ENCODE results near the gene DLGAP3.
"Not testable (repeated sequence)": the region's sequence is repeated elsewhere in the genome, so short reads cannot be mapped to it uniquely, and the experiment has no call there.

DLGAP3 gene

DNA sequence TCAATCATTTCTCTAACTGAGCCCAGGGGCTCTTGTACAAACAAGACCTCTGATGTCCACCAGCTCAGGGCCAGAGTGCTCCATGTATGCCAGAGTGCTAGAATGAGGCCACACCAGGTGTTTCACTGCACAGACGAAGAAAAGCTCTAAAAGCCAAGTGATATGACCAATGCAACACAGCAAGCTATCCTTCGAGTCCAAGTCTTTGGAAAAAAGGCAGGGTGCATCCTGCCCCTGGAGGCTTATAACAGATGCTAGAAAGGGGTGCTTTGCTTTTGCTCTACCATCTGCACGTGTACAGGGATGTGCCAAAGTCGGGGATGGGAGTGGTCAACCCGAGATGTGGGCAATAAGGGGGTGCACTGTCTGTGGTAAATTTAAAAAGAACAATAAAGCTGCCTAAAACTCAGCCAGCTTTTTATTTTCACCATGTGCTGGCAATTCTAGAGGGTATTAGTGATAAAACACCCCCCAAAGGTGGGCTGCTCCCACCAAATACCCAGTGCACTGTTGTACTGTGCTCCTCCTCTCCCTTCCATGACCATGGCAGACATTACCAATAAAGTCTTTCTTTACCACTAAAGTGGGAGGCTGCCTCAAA is 102.0 kb downstream of the DLGAP3 start:
- DNase-seq, result no peak

DNA sequence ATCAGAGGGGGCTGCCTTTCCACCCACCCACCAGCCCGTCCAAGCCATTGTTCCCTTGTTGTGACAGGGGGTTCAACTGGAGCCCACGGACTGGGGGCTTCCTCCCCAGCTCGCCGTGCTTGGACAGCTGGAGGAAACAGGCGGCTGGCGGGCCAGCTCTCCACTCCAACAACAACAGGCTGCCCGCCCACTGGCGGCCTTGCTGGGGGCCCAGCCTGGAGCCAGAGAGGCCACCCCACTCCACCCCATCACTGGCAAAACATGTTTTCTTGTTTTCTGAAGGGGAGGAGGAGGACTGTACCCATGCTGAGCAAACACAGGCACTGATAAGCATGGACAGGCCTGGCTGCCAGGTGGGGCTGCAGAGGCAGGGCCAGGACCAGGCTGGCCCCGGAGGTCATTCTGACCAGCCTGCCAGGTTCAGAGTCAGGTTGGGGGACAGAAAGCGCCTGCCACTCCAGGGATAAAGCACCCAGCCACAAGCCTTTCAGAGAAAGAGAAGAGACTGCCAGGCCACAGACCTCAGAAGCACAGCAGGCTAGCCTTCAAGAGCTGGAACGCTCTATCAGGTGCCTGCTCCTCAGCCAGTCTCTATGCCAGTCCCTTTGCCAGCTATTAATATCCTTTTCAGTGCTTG is 103.9 kb downstream of the DLGAP3 start:
- no peak for DNase-seq

DNA sequence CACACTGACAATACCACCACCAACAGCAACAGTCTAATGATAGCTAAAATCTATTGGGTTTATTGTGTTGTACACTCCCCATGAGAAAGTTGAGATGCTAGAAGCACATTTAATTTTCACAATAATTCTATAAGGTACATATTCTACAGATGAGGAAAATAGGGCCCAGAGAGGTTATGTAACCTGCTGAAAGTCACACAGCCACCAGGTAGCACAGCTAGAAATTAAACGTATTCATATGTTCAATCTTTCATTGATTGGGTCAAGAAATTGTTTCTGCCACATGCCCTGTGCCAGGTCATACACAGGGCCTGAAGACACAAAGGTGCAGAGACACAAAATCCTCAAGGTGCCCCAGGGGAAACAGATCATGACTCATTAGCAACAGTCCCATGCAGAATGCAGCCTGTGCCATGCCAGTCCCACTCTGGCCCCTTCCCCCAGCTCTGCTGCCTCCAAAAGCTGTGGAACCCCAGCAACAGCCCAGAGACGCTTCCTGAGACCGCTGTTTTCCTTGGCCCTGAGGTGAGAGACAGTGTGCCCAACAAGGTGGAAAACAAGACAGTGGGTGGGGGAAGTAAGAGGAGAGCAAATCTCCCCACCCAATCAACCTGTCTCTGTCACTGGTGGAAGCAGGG is 104.5 kb downstream of the DLGAP3 start:
- no peak for DNase-seq

DNA sequence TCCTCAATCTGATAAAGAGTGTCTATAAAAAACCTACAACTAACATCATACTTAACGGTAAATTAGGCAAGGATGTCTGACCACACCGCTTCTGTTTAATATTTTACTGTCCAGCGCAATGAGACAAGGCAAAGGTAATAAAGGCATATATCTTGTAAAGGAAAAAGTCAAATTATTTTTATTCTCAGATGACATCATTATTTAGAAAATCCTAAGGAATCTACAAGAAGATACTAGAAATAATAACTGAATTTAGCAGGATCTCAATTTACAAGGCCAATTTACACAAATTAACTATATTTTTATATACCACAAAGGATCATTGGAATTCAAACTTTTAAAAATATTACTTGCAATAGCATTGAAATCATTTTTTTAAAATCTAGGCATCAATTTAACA is 107.2 kb downstream of the DLGAP3 start:
- DNase-seq, result no peak

DNA sequence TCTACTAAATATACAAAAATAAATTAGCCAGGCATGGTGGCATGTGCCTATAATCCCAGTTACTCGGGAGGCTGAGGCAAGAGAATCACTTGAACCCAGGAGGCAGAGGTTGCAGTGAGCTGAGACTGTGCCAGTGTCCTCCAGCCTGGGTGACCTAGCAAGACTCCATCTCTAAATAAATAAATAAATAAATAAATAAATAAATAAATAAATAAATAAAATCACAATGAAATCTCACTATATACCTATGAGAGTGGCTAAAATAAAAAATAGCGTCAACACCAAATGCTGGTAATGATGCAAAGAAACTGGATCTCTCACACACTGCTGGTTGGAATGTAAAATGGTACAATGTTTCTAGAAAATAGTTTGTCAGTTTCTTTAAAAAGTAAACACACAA is 110.6 kb downstream of the DLGAP3 start:
- DNase-seq, result not testable (repeated sequence)

DNA sequence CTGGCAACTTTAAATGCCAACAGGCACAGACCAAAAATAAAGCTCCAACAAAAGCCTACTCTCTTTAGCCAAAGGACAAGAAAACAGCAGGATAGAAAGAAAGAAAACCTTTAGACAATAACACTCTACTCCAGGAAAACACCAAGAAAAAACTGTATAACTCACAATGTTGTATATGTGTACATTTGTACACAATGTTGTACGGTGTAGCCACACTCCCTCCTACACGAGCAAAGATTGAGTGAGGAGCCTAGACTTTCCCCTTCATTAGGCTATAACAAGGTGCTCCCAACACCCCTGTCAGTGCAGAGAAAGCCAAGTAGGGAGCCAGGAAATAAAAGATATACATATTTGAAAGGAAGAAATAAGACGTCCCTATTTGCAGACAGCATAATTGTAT is 112.7 kb downstream of the DLGAP3 start:
- no peak for DNase-seq

DNA sequence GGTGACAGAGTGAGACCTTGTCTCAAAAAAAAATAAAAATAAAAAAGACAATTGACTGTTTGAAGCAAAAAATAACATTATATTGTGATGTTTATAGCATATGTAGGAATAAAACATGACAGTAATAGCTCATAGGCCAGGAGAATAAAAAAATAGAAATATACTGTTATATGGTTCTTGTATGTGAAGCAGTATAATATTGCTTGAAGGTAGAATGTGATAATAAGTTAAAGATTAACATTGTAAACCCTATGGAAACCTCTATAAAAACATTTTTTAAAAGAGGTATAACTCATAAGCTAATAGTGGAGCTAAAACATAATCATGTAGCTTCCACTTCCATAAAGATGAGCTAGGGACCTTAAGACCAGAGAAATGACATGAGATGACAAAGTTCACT is 113.1 kb downstream of the DLGAP3 start:
- DNase-seq, result no peak

Measured in eye (tissue), 1 donor.